Measurements from ENCODE around the gene SYNJ2. TPM values are rescaled to one million over a fixed set of nuclear protein-coding genes. Genes with fewer than 3 reads are reported as not detected.

Gene SYNJ2
- total RNA-seq, 1 experiment from 2014 or later: 10.3 TPM

GRCh38 chr6:158071121-158072082 lies 89.7 kb downstream of the SYNJ2 start:
- POLR2A ChIA-PET: interaction anchor here (1.2 to 1.6 kb wide), 2 partner anchors 89 to 135 kb away, joined by 5 read pairs; no protein-coding TSS in a partner anchor
- no peaks in the 10 kb centered on the region for H3K27me3 Mint-ChIP-seq (ENCODE audit: insufficient read depth, unreplicated experiment)

DNA sequence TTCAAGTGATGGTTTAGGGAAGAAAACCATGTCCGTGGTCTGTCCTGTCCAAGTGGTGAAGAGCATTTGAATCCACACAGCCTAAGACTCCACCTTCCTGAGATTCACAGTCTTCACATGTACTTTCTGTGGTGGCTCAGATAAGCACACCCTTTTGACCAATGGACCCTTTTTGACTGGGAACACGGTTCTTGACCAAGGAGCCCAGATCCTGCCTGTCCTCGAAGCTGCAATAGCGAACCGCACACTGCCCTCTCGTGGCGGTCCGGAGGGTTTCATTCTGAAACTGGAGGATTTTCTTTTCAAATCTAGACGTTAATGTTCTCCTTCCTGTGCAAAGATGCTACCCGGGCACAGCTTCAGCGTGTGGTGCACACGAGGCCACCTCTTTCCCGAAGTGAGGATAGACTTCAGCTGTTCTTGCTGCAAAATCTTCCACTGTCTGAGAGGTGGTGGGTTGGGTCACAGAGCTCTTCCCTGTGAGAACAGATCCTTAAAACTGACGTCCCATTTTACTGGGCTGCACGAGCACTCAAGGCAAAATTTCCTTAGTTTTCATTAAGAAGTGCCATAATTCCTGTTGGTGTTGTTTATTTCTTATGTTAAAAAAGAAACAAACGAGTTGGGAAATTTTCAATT lies 90.5 kb downstream of the SYNJ2 start:
- Mint-ChIP-seq H3K27me3 (ENCODE audit: insufficient read depth, unreplicated experiment) (no peaks in the 10 kb centered on the region), H3K36me3 (ENCODE audit: insufficient read depth, unreplicated experiment) (peaks cover 28% of the 10 kb centered on the region), H3K4me3 (ENCODE audit: unreplicated experiment) (no peak overlapping the region), H3K4me1 (ENCODE audit: insufficient read depth, unreplicated experiment) (peaks cover 20% of the 10 kb centered on the region), H3K9me3 (ENCODE audit: unreplicated experiment) (no peaks in the 10 kb centered on the region), H3K27ac (ENCODE audit: low read depth, unreplicated experiment) (no peak overlapping the region)
- intact Hi-C loops (cut with micrococcal nuclease): loop anchor here (1.0 to 10.0 kb wide), 5 partner anchors 91 to 757 kb away; partner anchors contain the start of gene SYNJ2
- no TSS peak for BruUV-seq (replicated peaks)
- ChIA-PET POLR2A (interaction anchor here (0.6 to 1.6 kb wide), 3 partner anchors 10 to 136 kb away, joined by 3 to 5 read pairs (median 5); no protein-coding TSS in a partner anchor), CTCF (interaction anchor here (0.6 to 5.6 kb wide), 37 partner anchors 10 to 1029 kb away, joined by 3 to 50 read pairs (median 4); partner anchors contain the start of gene SYNJ2)
- TF ChIP-seq, protein P1, sequence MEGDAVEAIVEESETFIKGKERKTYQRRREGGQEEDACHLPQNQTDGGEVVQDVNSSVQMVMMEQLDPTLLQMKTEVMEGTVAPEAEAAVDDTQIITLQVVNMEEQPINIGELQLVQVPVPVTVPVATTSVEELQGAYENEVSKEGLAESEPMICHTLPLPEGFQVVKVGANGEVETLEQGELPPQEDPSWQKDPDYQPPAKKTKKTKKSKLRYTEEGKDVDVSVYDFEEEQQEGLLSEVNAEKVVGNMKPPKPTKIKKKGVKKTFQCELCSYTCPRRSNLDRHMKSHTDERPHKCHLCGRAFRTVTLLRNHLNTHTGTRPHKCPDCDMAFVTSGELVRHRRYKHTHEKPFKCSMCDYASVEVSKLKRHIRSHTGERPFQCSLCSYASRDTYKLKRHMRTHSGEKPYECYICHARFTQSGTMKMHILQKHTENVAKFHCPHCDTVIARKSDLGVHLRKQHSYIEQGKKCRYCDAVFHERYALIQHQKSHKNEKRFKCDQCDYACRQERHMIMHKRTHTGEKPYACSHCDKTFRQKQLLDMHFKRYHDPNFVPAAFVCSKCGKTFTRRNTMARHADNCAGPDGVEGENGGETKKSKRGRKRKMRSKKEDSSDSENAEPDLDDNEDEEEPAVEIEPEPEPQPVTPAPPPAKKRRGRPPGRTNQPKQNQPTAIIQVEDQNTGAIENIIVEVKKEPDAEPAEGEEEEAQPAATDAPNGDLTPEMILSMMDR (IDR thresholded peaks at IDR 0.05; ENCODE audit: unreplicated experiment): peak; percentile 79
- peak; percentile 71 for DNase-seq (ENCODE audit: unreplicated experiment)

More at GRCh38 chr6:158071121-158072082, 89.7 kb downstream of the SYNJ2 start:
- H3K9me3 Mint-ChIP-seq (ENCODE audit: unreplicated experiment): no peaks in the 10 kb centered on the region
- CTCF ChIA-PET: interaction anchor here (0.5 to 5.6 kb wide), 27 partner anchors 9 to 757 kb away, joined by 3 to 50 read pairs (median 5); partner anchors contain the start of gene SYNJ2
- intact Hi-C loops (cut with micrococcal nuclease): loop anchor here (1.0 to 10.0 kb wide), 5 partner anchors 90 to 757 kb away; partner anchors contain the start of gene SYNJ2
- no peak overlapping the region for H3K4me3 Mint-ChIP-seq (ENCODE audit: unreplicated experiment)
- H3K27ac Mint-ChIP-seq (ENCODE audit: low read depth, unreplicated experiment): no peak overlapping the region
- no peak for DNase-seq (ENCODE audit: unreplicated experiment)
- H3K4me1 Mint-ChIP-seq (ENCODE audit: insufficient read depth, unreplicated experiment): peaks cover 20% of the 10 kb centered on the region
- peaks cover 29% of the 10 kb centered on the region for H3K36me3 Mint-ChIP-seq (ENCODE audit: insufficient read depth, unreplicated experiment)
- TF ChIP-seq, protein P1 (IDR thresholded peaks at IDR 0.05; ENCODE audit: unreplicated experiment): no peak
- no TSS peak for BruUV-seq (replicated peaks)

DNA sequence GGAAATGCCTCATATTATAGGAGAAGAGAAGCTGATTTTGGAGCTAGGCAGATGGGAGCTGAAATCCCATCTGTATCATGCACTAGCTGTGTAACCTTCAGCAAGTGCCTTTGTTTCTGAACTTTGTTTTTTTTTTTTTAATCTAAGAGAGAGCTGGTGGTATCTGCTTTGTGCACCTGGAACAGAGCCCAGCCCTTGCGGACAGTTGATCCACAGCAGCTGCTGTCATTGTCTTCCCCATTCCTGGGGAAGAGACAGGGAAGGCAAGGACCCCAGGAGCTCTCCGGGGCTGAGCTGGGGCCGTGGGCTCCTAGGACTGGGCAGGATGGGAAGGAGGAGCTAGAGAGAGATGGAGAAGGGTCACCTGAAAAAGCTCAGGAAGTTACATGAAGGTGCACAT lies 92.1 kb downstream of the SYNJ2 start:
- H3K4me1 Mint-ChIP-seq (ENCODE audit: insufficient read depth, unreplicated experiment): peaks cover 14% of the 10 kb centered on the region
- no peaks in the 10 kb centered on the region for H3K27me3 Mint-ChIP-seq (ENCODE audit: insufficient read depth, unreplicated experiment)
- no peak for DNase-seq (ENCODE audit: unreplicated experiment)
- POLR2A ChIA-PET: interaction anchor here (0.6 to 0.7 kb wide), 2 partner anchors 18 to 91 kb away, joined by 3 read pairs; no protein-coding TSS in a partner anchor
- no TSS peak for BruUV-seq (replicated peaks)
- intact Hi-C loops (cut with micrococcal nuclease): loop anchor here (2.0 to 10.0 kb wide), 3 partner anchors 159 to 759 kb away; no protein-coding TSS in a partner anchor
- no peak overlapping the region for H3K4me3 Mint-ChIP-seq (ENCODE audit: unreplicated experiment)
- CTCF ChIA-PET: interaction anchor here (0.6 to 5.6 kb wide), 14 partner anchors 11 to 455 kb away, joined by 3 to 50 read pairs (median 4); partner anchors contain the start of gene SYNJ2
- TF ChIP-seq, protein P1 (IDR thresholded peaks at IDR 0.05; ENCODE audit: unreplicated experiment): no peak
- peaks cover 44% of the 10 kb centered on the region for H3K36me3 Mint-ChIP-seq (ENCODE audit: insufficient read depth, unreplicated experiment)
- no peak overlapping the region for H3K27ac Mint-ChIP-seq (ENCODE audit: low read depth, unreplicated experiment)
- no peaks in the 10 kb centered on the region for H3K9me3 Mint-ChIP-seq (ENCODE audit: unreplicated experiment)

Measured in MCF 10A (cell line).